Vagina (tissue), 2 donors: ENCODE measurements around the gene JSRP1.

Experiments
- CTCF ChIP-seq, 3 experiments: fragments of 450-650 bp in 2 of 3; fragments of 200-600 bp in 1 of 3; sonication (generic) in 1 of 3; IDR thresholded peaks; one replicate each; pipeline ENCODE4 v1.5.1; 2017 to 2019; ENCODE audit warnings: antibody characterized with exemption in 3 of 3, mild to moderate bottlenecking in 2 of 3, moderate library complexity in 2 of 3
- POLR2AphosphoS5 ChIP-seq, 2 donors: sonication (generic); formaldehyde crosslinking; IDR thresholded peaks; one replicate each; pipeline ENCODE4 v1.9.0; 2017; ENCODE audit warnings: antibody characterized with exemption in 2 of 2, mild to moderate bottlenecking in 2 of 2, low read depth in 1 of 2; ENCODE audit not compliant: insufficient read depth in 1 of 2

GRCh38 chr19:2214251-2214650 lies 42.0 kb downstream of the JSRP1 start:
- no peak for TF ChIP-seq POLR2AphosphoS5 (IDR thresholded peaks at IDR 0.05; ENCODE audit: insufficient read depth in 1 of 2, low read depth in 1 of 2)
- TF ChIP-seq CTCF (IDR thresholded peaks at IDR 0.05) = no peak
